ENCODE measurements around the gene SS18L1.

Gene SS18L1

DNA sequence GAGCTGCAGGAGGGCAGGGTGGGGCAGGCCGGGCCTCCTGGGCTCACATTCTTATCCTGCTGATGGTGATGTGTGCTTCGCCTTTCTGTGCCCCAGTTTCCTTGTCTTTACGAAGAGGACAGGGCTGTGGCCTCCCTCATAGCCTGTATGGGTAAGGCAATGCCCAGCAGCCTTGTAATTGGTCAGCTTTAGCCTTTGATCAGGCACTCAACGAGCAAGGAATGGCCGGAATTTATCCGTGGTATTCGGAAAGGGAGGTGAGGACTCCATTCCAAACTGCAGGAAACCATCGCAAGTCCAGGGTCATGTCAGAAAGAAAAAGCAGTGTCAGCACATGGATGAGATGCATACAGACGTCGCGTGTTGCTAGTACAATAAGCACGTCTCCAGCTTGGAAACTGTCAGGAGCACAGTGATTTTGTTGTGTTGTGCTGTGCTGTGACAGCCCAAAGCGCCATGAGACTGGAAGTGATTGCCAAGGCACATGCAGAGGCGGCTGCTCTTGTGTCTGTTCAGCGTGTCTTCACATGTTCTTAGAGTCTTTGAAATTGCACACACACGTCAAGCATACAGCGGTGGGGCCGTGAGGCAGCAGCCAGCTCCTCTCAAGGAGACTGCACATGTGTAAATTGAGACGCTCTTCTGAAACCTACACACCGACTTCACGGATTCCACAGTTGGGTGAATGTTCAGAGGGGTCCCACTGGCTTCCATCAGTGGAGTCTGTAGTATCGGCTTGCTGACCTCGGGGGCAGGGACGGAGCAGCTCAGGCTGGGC lies 6.2 kb downstream of the SS18L1 start:
- Histone ChIP-seq H3K27ac (no peak overlapping the region), H3K4me3 (no peak overlapping the region), H3K27me3 (no peaks in the 10 kb centered on the region), H3K4me1 (peaks cover 0 to 23% (median 12%) of the 10 kb centered on the region in 4 donors), H3K9me3 (no peaks in the 10 kb centered on the region), H3K36me3 (peaks cover 0 to 14% (median 6%) of the 10 kb centered on the region in 3 donors)
- TF ChIP-seq, protein P1, sequence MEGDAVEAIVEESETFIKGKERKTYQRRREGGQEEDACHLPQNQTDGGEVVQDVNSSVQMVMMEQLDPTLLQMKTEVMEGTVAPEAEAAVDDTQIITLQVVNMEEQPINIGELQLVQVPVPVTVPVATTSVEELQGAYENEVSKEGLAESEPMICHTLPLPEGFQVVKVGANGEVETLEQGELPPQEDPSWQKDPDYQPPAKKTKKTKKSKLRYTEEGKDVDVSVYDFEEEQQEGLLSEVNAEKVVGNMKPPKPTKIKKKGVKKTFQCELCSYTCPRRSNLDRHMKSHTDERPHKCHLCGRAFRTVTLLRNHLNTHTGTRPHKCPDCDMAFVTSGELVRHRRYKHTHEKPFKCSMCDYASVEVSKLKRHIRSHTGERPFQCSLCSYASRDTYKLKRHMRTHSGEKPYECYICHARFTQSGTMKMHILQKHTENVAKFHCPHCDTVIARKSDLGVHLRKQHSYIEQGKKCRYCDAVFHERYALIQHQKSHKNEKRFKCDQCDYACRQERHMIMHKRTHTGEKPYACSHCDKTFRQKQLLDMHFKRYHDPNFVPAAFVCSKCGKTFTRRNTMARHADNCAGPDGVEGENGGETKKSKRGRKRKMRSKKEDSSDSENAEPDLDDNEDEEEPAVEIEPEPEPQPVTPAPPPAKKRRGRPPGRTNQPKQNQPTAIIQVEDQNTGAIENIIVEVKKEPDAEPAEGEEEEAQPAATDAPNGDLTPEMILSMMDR (IDR thresholded peaks at IDR 0.05): no peak
- no peak for DNase-seq
- intact Hi-C loops (cut with DNase I; ENCODE audit: low total_unique reads): no loop called here

DNA sequence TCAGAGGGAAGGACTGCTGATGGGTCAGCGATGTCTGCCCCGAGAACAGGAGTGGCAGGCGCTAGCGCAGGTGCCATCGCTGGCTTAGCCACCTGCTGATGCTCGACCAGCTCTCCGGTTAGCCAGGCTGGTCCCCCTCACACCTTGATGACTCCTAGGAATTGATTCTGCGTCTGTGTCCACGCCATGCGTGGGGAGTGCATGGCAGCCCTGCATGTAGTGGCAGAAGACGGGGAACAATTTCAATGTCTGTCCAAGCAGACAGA lies 6.7 kb downstream of the SS18L1 start:
- intact Hi-C loops (cut with DNase I; ENCODE audit: low total_unique reads): no loop called here
- no peak for DNase-seq
- TF ChIP-seq, protein P1 (IDR thresholded peaks at IDR 0.05): no peak
- no peaks in the 10 kb centered on the region for H3K27me3 ChIP-seq
- H3K4me3 ChIP-seq: no peak overlapping the region
- peaks cover 0 to 17% (median 10%) of the 10 kb centered on the region in 3 donors for H3K36me3 ChIP-seq
- H3K4me1 ChIP-seq: peaks cover 0 to 18% (median 7%) of the 10 kb centered on the region in 4 donors
- no peaks in the 10 kb centered on the region for H3K9me3 ChIP-seq
- H3K27ac ChIP-seq: no peak overlapping the region

DNA sequence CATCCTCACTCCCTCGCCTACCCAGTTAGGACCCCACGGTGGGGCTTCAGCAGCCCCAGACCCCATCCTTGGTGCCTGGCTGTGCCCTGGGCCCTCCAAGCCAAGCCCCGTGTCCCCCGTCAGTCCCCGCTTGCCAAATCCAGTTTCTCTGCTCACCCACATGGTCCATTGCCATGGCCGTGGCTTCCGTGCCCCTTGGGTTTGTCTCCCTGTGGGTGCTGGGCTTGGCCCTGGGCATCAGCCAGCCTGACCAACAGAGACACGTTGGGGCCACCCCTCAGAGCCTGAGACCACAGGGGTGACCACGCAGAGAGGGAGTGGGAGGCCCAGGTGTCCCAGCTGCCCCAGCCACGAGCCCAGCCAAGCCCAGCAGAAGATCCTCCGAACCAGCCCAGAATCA lies 7.7 kb downstream of the SS18L1 start:
- no peak overlapping the region for H3K27ac ChIP-seq
- peaks cover 0 to 26% (median 10%) of the 10 kb centered on the region in 3 donors for H3K36me3 ChIP-seq
- TF ChIP-seq, protein P1 (IDR thresholded peaks at IDR 0.05): no peak
- intact Hi-C loops (cut with DNase I; ENCODE audit: low total_unique reads): no loop called here
- peaks cover 0 to 12% (median under 1%) of the 10 kb centered on the region in 4 donors for H3K4me1 ChIP-seq
- no peaks in the 10 kb centered on the region for H3K27me3 ChIP-seq
- no peaks in the 10 kb centered on the region for H3K9me3 ChIP-seq
- no peak for DNase-seq
- no peak overlapping the region for H3K4me3 ChIP-seq

DNA sequence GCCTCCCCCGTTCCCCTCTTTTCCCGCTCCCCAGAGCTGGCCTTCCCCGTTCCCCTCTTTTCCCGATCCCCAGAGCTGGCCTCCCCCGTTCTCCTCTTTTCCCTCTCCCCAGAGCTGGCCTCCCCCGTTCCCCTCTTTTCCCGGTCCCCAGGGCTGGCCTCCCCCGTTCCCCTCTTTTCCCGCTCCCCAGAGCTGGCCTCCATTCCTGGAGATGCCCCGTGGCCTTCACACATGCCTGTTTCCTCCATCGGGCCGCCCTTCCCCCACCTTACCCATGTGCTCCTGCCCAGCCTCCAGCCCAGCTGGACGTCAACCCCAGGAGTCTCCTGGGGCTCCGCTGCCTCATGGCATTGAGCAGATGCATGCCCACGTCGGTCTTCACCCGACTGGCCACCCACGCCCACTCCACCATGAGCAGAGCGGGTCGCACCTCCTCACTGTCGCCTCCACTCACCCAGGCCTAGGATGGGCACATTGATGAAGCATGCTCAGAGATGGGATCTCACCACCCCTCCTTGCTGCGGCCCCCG lies 8.3 kb downstream of the SS18L1 start:
- no peaks in the 10 kb centered on the region for H3K27me3 ChIP-seq
- DNase-seq: no peak
- H3K27ac ChIP-seq: no peak overlapping the region
- TF ChIP-seq, protein P1 (IDR thresholded peaks at IDR 0.05): no peak
- H3K9me3 ChIP-seq: no peaks in the 10 kb centered on the region
- intact Hi-C loops (cut with DNase I; ENCODE audit: low total_unique reads): no loop called here
- H3K36me3 ChIP-seq: peaks cover 0 to 26% (median 10%) of the 10 kb centered on the region in 3 donors
- H3K4me3 ChIP-seq: no peak overlapping the region
- peaks cover 0 to 17% (median 4%) of the 10 kb centered on the region in 4 donors for H3K4me1 ChIP-seq

DNA sequence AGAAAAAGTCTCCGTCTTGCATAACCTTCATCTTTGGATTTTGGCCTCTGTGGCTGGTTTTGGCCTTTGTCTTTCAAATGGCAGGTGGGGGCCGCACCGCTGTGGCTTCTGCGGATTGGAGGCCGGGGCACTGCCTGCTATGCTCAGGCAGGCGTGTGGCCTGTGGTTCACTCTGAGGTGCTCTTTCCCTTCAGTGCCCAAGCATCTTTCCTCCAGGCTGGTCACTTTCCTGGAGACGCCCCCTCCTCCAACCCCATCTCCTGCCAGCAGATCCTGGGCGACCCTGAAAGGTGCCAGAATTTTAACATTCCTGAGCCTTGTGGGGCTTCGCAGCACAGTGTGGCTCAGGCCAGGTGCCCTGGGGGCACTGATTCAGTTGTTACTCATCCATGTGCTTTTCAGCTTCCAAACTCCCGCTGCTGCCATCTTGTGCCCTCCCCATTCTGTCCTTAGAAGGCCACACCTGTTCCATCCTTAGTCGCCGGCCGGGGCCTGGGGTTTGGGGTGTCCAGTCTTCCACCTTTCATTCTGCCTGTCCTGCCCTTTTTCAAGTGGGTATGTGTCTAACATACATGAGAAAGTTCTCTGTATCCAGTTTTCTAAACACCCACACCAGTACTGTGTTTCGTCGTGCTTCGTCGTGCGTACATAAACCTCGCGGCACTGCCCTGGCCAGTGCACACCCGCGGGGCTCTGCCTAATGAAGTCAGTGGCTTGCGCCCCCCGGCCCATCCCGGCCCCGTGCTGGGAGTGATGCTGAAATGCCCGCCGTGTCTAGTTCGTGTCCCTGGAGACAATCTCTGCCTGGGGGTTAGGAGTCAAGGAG lies 12.1 kb downstream of the SS18L1 start:
- no peak for DNase-seq
- intact Hi-C loops (cut with DNase I; ENCODE audit: low total_unique reads): no loop called here
- Histone ChIP-seq H3K4me3 (no peak overlapping the region), H3K27ac (no peak overlapping the region), H3K27me3 (no peaks in the 10 kb centered on the region), H3K9me3 (no peaks in the 10 kb centered on the region), H3K36me3 (peaks cover 0 to 45% (median 16%) of the 10 kb centered on the region in 3 donors), H3K4me1 (peaks cover 0 to 15% (median 6%) of the 10 kb centered on the region in 4 donors)
- TF ChIP-seq, protein P1 (IDR thresholded peaks at IDR 0.05): no peak
